Uterus (tissue), 2 donors: ENCODE results near the gene C4orf50.

ENCODE experiments used
- CTCF ChIP-seq, 4 experiments: fragments of 200-600 bp in 2 of 4; fragments of 450-650 bp in 2 of 4; sonication (generic) in 2 of 4; IDR thresholded peaks; one replicate each; pipeline ENCODE4 v1.5.1; 2016 to 2019; ENCODE audit warnings: antibody characterized with exemption in 4 of 4, mild to moderate bottlenecking in 2 of 4, moderate library complexity in 1 of 4
- POLR2A ChIP-seq, 2 donors: fragments of 450-650 bp; IDR thresholded peaks; one replicate each; pipeline ENCODE4 v1.6.1; 2016; ENCODE audit warnings: antibody characterized with exemption in 2 of 2, mild to moderate bottlenecking in 1 of 2, moderate library complexity in 1 of 2

GRCh38 chr4:5962416-5962815 lies 55.8 kb downstream of the C4orf50 start:
- no peak for TF ChIP-seq CTCF (IDR thresholded peaks at IDR 0.05)
- TF ChIP-seq POLR2A (IDR thresholded peaks at IDR 0.05): no peak
